Testis (tissue), 3 donors: Measurements from ENCODE around the gene TRIM14. TPM values are rescaled to one million over a fixed set of nuclear protein-coding genes. Genes with fewer than 3 reads are reported as not detected.

Experiments
- DNase-seq: peaks from one replicate; pipeline ENCODE4 v3.0.0-alpha.2; 2019
- H3K27ac ChIP-seq, 2 donors: fragments of 200-600 bp; sonication (generic); one replicate each; pipeline ENCODE4 v1.5.1; 2019
- H3K27me3 ChIP-seq: fragments of 200-600 bp; sonication (generic); one replicate; pipeline ENCODE4 v1.5.1; 2019
- H3K36me3 ChIP-seq: fragments of 200-600 bp; sonication (generic); one replicate; pipeline ENCODE4 v1.5.1; 2017; ENCODE audit warnings: low read depth; ENCODE audit errors: missing control alignments
- H3K4me1 ChIP-seq: fragments of 200-600 bp; sonication (generic); one replicate; pipeline ENCODE4 v1.5.1; 2019
- H3K4me3 ChIP-seq, 2 donors: fragments of 200-600 bp; sonication (generic); one replicate each; pipeline ENCODE4 v1.5.1; 2017 to 2019
- H3K9me3 ChIP-seq: fragments of 200-600 bp; sonication (generic); one replicate; pipeline ENCODE4 v1.5.1; 2017
- POLR2A ChIP-seq: fragments of 450-650 bp; IDR thresholded peaks from one replicate; pipeline ENCODE4 v1.6.1; 2017; ENCODE audit warnings: antibody characterized with exemption, mild to moderate bottlenecking, moderate library complexity
- WGBS, 2 donors: methylation state at CpG; one replicate each; pipeline ENCODE4 v1.1.5; 2018; 5-methylcytosine and 5-hydroxymethylcytosine counted together
- intact Hi-C: fragments of 100-400 bp; cut with DNase I; formaldehyde crosslinking; loops from one replicate; pipeline ENCODE4 v1.15.1; 2023; ENCODE audit warnings: low total_unique reads
- polyA plus RNA-seq: library from polyadenylated mRNA; stranded (reverse); fragments of 350-450 nt; fragmentation: Illumina TruSeq; extraction: RNeasy Lipid Tissue Mini Kit (QIAGEN cat#74804); gene quantifications from one replicate; pipeline ENCODE4 v1.2.3, GENCODE V29; 2014; ENCODE audit warnings: low read depth, low replicate concordance; ENCODE audit not compliant: insufficient read depth
- total RNA-seq, 2 donors: library from RNA; depleted of rRNA; stranded (reverse); fragments of >200 nt; gene quantifications; one replicate each; pipeline ENCODE4 v1.2.3, GENCODE V29; 2016
- TF ChIP-seq, protein P1 (sequence below), 3 experiments: fragments of 450-650 bp in 2 of 3; fragments of 200-600 bp in 1 of 3; sonication (generic) in 1 of 3; IDR thresholded peaks; one replicate each; pipeline ENCODE4 v1.5.1; 2016 to 2019; ENCODE audit warnings: antibody characterized with exemption in 3 of 3, mild to moderate bottlenecking in 2 of 3, moderate library complexity in 1 of 3

TRIM14 gene
- total and polyA plus RNA-seq, 3 donors from 2014 or later, result 17.3 to 21.3 (median 19.6) TPM

DNA sequence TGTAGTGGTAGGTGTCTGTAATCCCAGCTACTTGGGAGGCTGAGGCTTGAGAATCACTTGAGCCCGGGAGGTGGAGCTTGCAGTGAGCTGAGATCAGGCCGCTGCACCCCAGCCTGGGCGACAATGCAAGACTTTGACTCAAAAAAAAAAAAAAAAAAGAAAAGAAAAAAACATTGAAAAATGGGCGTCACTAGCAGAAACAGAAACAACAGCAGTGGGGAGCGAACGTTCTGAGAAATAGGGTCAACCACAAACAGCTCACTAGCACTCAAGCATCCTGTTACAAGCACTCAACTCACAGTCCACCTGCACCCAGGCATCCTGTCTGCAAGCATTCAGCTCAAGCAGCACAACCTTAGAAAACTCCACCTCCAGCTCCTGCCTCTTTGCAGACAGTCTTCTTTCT lies 17.2 kb downstream of the TRIM14 start:
- Histone ChIP-seq H3K27ac (no peak overlapping the region), H3K4me1 (no peaks in the 10 kb centered on the region), H3K36me3 (no peaks in the 10 kb centered on the region), H3K27me3 (no peaks in the 10 kb centered on the region), H3K9me3 (no peaks in the 10 kb centered on the region), H3K4me3 (no peak overlapping the region)
- intact Hi-C loops, result no loop called here
- TF ChIP-seq, protein P1, sequence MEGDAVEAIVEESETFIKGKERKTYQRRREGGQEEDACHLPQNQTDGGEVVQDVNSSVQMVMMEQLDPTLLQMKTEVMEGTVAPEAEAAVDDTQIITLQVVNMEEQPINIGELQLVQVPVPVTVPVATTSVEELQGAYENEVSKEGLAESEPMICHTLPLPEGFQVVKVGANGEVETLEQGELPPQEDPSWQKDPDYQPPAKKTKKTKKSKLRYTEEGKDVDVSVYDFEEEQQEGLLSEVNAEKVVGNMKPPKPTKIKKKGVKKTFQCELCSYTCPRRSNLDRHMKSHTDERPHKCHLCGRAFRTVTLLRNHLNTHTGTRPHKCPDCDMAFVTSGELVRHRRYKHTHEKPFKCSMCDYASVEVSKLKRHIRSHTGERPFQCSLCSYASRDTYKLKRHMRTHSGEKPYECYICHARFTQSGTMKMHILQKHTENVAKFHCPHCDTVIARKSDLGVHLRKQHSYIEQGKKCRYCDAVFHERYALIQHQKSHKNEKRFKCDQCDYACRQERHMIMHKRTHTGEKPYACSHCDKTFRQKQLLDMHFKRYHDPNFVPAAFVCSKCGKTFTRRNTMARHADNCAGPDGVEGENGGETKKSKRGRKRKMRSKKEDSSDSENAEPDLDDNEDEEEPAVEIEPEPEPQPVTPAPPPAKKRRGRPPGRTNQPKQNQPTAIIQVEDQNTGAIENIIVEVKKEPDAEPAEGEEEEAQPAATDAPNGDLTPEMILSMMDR (IDR thresholded peaks at IDR 0.05), result no peak
- TF ChIP-seq POLR2A, result no peak
- DNase-seq, result no peak
- WGBS, 2 donors, result 67 to 74% methylated on average over 6 of the region's 6 CpGs

DNA sequence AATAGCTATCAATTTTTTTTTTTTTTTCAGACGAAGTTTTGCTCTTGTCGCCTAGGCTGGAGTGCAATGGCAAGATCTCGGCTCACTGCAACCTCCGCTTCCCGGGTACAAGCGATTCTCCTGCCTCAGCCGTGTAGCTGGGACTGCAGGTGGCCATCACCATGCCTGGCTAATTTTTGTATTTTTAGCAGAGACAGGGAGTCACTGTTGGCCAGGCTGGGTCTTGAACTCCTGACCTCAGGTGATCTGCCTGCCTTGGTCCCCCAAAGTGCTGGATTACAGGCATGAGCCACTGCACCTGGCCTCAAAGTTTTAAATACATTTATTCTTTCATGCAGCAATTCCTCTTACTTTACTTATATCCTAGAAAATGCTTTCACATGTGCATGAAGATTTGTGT lies 17.6 kb downstream of the TRIM14 start:
- Histone ChIP-seq H3K4me1 (no peaks in the 10 kb centered on the region), H3K27me3 (no peaks in the 10 kb centered on the region), H3K4me3 (no peak overlapping the region), H3K27ac (no peak overlapping the region), H3K36me3 (no peaks in the 10 kb centered on the region), H3K9me3 (no peaks in the 10 kb centered on the region)
- DNase-seq, result no peak
- WGBS, 2 donors, result 90 to 96% methylated on average over 7 of the region's 7 CpGs
- intact Hi-C loops, result no loop called here
- TF ChIP-seq POLR2A, result no peak
- TF ChIP-seq, protein P1 (IDR thresholded peaks at IDR 0.05), result no peak

DNA sequence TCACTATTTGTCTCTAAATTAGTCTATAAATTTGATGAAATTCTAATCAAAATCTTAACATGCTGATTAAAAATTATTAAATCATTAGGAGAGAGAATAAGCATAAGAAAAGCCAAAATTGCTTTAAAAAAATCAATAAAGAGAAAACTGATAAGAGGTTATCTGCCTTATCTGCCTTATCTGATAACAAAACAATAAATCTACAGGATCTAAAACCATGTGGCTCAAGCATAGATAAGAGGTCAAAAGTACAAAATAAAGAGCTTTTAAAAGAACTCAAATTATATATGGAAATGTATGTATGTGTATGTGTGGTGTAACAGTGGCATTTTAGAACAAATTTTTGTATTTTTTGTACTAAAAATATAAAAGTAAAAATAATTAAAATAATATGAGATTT lies 18.6 kb downstream of the TRIM14 start:
- intact Hi-C loops, result no loop called here
- Histone ChIP-seq H3K9me3 (no peaks in the 10 kb centered on the region), H3K4me1 (no peaks in the 10 kb centered on the region), H3K36me3 (no peaks in the 10 kb centered on the region), H3K4me3 (no peak overlapping the region), H3K27ac (no peak overlapping the region), H3K27me3 (no peaks in the 10 kb centered on the region)
- TF ChIP-seq POLR2A, result no peak
- no peak for DNase-seq

DNA sequence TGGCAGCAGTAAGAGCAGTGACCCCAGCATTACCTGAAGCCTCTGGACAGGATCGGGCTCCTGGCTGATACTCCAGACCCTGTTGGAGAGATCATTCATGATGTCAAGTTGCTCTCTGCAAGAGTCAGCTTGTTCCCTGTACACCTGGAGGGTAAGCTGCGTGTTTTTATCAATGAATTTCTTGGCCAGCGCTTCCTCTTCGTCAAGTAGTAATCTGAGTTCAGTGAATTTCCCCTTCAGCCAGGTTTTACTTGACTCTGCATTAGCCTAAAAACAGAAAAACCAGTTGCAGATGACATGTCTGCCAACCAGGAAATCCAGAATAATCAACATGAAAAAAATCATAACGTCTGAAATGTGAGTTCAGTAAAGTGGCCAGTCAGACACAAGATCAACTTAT lies 19.1 kb downstream of the TRIM14 start:
- no peak overlapping the region for H3K27ac ChIP-seq
- no peak overlapping the region for H3K4me3 ChIP-seq
- DNase-seq, result no peak
- H3K9me3 ChIP-seq, result no peaks in the 10 kb centered on the region
- TF ChIP-seq POLR2A, result no peak
- TF ChIP-seq, protein P1 (IDR thresholded peaks at IDR 0.05), result no peak
- 84 to 89% methylated on average over 5 of the region's 5 CpGs for WGBS, 2 donors
- H3K36me3 ChIP-seq, result no peaks in the 10 kb centered on the region
- intact Hi-C loops, result no loop called here
- no peaks in the 10 kb centered on the region for H3K4me1 ChIP-seq
- H3K27me3 ChIP-seq, result no peaks in the 10 kb centered on the region

DNA sequence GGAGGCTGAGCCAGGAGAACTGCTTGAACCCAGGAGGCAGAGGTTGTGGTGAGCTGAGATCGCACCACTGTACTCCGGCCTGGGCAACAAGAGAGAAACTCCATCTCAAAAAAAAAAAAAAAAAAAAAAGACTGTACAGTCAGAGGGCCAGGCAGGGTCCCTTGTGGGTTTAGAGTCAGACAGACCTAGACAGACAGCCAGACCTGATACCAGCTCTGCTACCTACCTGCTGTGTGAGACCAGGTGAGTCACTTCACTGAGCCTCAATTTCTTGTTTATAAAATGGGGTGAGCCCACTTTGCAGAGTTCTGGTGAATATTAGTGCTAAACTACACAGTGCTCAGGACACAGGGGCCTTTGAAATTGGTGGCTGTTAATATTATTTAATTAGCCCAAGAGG lies 19.7 kb downstream of the TRIM14 start:
- no peak overlapping the region for H3K27ac ChIP-seq
- intact Hi-C loops, result no loop called here
- TF ChIP-seq, protein P1 (IDR thresholded peaks at IDR 0.05), result no peak
- no peak for TF ChIP-seq POLR2A

More for the DNA sequence above, 19.7 kb downstream of the TRIM14 start:
- no peaks in the 10 kb centered on the region for H3K36me3 ChIP-seq
- H3K4me3 ChIP-seq, result no peak overlapping the region
- no peak for DNase-seq
- H3K9me3 ChIP-seq, result no peaks in the 10 kb centered on the region
- WGBS, 2 donors, result 94 to 100% methylated on average over 2 of the region's 2 CpGs
- H3K27me3 ChIP-seq, result no peaks in the 10 kb centered on the region
- no peaks in the 10 kb centered on the region for H3K4me1 ChIP-seq
